ENCODE data around the gene SEPTIN2.
"Not testable (repeated sequence)": the region's sequence is repeated elsewhere in the genome, so short reads cannot be mapped to it uniquely, and the experiment has no call there.

The SEPTIN2 gene

GRCh38 chr2:241354668-241355658 lies 39.2 kb downstream of the SEPTIN2 start:
- no peak for DNase-seq

GRCh38 chr2:241355983-241356870 lies 40.5 kb downstream of the SEPTIN2 start, which contains the start of gene FARP2:
TSS of gene FARP2 (plus strand) at chr2:241356285. CDS start at chr2:241373108, 16,823 bp downstream.
- DNase-seq: peak; percentile 58

- no peak for DNase-seq
Measured at GRCh38 chr2:241356871-241357260, 41.1 kb downstream of the SEPTIN2 start.

GRCh38 chr2:241357531-241357930 lies 41.8 kb downstream of the SEPTIN2 start:
- no peak for DNase-seq

GRCh38 chr2:241358470-241358869 lies 42.7 kb downstream of the SEPTIN2 start:
- no peak for DNase-seq

- no peak for DNase-seq
Measured at GRCh38 chr2:241359481-241360045, 43.8 kb downstream of the SEPTIN2 start.

GRCh38 chr2:241363426-241363825 lies 47.7 kb downstream of the SEPTIN2 start:
- DNase-seq: no peak

GRCh38 chr2:241364781-241365180 lies 49.1 kb downstream of the SEPTIN2 start:
- DNase-seq: no peak

- DNase-seq: no peak
Measured at GRCh38 chr2:241366678-241367077, 51.0 kb downstream of the SEPTIN2 start.

- DNase-seq: no peak
Measured at GRCh38 chr2:241368643-241369042, 52.9 kb downstream of the SEPTIN2 start.

- DNase-seq: no peak
Measured at GRCh38 chr2:241372361-241372992, 56.8 kb downstream of the SEPTIN2 start.

GRCh38 chr2:241373446-241373845 lies 57.7 kb downstream of the SEPTIN2 start:
- DNase-seq: no peak

- DNase-seq: not testable (repeated sequence)
Measured at GRCh38 chr2:241373906-241374305, 58.2 kb downstream of the SEPTIN2 start.

GRCh38 chr2:241375300-241375699 lies 59.6 kb downstream of the SEPTIN2 start:
- no peak for DNase-seq

- DNase-seq: no peak
Measured at GRCh38 chr2:241376808-241377207, 61.1 kb downstream of the SEPTIN2 start.

- no peak for DNase-seq
Measured at GRCh38 chr2:241378816-241379215, 63.1 kb downstream of the SEPTIN2 start.

GRCh38 chr2:241379481-241380480 lies 64.1 kb downstream of the SEPTIN2 start:
- no peak for DNase-seq

GRCh38 chr2:241381872-241382271 lies 66.1 kb downstream of the SEPTIN2 start:
- DNase-seq: no peak

- DNase-seq: not testable (repeated sequence)
Measured at GRCh38 chr2:241385450-241385849, 69.7 kb downstream of the SEPTIN2 start.

GRCh38 chr2:241386519-241386918 lies 70.8 kb downstream of the SEPTIN2 start:
- no peak for DNase-seq

GRCh38 chr2:241389697-241390096 lies 74.0 kb downstream of the SEPTIN2 start:
- DNase-seq: no peak

Measured in cortex of kidney (tissue), 1 donor.